Pulmonary artery endothelial cell (primary cell): Measurements from ENCODE around the gene COQ2. TPM values are rescaled to one million over a fixed set of nuclear protein-coding genes. Genes with fewer than 3 reads are reported as not detected.
"Not testable (repeated sequence)": the region's sequence is repeated elsewhere in the genome, so short reads cannot be mapped to it uniquely, and the experiment has no call there.

Experiments used
- DNase-seq: peaks from one replicate; pipeline ENCODE4 v3.0.0-alpha.2; 2011; ENCODE audit warnings: low read depth, low spot score
- total RNA-seq: library from RNA; depleted of rRNA; stranded (reverse); fragments of >200 nt; gene quantifications from 2 replicates; pipeline ENCODE4 v1.2.3, GENCODE V29; 2014

COQ2 gene
- total RNA-seq, 1 donor from 2014 or later: 18.6 TPM

- no peak for DNase-seq
Observed at GRCh38 chr4:83250687-83251446, 33.7 kb downstream of the COQ2 start.

DNA sequence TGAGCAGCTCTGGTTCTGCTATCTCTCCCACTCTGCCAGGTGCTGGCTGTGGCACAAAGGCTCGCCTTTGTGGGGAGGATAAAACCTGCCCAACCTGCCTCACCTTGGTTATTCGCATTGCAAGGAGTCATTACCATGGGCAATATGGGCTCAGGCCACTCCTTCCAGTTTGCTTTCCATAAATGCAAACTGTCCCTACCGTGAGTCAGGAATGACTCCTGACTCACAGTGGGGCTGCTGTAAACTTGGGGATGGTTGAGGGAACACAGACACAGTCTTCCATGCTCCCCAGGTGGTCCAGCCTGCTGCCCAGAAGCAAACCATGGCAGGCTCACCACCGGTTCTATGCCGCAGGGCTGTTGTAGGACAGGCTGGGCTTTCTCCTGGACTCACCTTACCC, 36.1 kb downstream of the COQ2 start:
- no peak for DNase-seq

DNA sequence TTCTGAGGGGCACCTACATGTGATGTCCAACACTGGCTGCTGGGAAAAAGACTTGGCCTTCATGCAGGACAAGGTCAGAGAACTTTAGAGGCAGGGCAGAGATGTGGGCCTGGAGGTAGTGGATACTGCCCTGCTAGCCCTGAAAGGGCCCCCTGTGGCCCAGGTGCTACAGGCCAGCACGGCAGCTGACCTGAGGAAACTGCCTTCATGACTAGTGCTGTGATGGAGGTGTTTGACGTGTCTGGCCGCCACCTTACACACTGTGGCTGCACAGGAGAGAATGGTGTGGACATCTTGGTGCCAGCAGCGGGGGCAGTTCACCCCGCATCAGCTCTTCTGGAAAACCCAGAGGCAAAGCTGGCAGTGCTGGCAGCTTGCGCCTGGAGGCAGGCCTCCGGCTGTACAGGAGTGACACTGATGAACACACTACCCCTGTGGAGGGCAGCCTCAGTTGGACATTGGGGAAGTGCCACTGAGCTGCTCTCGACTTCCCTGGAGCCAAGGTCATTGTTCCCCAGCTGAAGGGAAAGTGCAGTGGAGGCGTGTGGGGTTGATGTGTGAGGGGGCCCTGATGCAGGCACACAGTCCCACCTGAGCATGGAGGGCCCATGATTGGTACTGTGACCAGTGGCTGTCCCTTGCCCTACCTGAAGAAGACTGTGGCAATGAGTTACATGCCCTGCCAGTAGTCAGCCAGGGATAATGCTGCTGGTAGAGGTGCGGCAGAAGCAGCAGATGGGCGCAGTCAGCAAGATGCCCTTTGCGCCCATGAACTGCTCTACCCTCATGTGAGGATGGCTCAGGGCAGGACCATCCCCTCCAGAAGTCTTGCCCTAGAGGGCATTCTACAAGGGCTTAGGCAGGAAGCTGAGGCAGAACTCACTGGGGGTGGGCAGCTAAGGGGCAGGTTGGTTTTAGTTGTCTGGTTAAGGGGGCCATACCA, 36.9 kb downstream of the COQ2 start:
- no peak for DNase-seq

- no peak for DNase-seq
Observed at GRCh38 chr4:83241132-83241531, 43.5 kb downstream of the COQ2 start.

DNA sequence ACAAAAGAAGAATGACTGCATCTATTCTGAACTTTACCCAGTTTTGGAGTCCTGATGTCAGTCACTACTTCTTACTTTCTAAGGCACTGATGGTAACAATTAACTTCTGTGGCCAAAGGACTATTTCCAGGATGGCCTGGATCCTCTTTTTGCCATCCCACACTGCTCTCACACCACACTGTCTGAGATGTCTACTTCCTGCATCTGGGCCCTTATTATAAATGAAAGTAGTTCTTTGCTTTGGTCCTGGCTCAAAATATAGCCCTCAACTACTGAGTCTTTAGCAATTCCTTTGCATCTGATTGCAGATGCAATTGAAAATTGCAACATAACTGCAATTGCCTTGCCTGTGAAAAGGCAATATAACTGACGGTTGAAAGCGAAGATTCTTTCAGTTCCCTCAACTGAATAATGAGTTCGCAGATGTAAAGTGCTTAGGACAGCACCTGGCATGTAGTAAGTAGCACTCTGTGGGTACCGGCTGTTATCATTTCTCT, 44.2 kb downstream of the COQ2 start:
- no peak for DNase-seq

- DNase-seq: no peak
Observed at GRCh38 chr4:83238393-83239248, 46.0 kb downstream of the COQ2 start.

- DNase-seq: no peak
Observed at GRCh38 chr4:83237591-83237990, 47.0 kb downstream of the COQ2 start.

DNA sequence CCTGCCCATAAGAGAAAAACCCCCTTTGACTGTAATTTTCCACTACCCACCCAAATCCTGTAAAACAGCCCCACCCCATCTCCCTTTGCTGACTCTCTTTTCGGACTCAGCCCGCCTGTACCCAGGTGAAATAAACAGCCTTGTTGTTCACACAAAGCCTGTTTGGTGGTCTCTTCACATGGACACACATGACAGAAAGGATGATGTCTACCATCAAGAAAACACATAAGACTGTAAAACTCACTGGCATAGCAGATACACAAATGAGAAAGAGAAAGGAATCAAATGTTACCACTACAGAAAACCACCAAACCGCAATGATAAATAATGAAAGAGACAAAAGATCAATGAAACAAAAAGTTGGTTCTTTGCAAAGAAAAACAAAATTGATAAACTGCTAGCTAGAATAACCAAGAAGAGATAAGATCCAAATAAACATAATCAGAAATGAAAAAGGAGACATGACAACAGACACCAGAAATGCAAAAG, 48.9 kb downstream of the COQ2 start:
- DNase-seq: not testable (repeated sequence)

- no peak for DNase-seq
Observed at GRCh38 chr4:83234902-83235644, 49.5 kb downstream of the COQ2 start.

- not testable (repeated sequence) for DNase-seq
Observed at GRCh38 chr4:83234387-83234786, 50.2 kb downstream of the COQ2 start.

GRCh38 chr4:83232082-83232481, 52.5 kb downstream of the COQ2 start:
- no peak for DNase-seq

GRCh38 chr4:83231620-83232076, 53.0 kb downstream of the COQ2 start:
- no peak for DNase-seq

DNA sequence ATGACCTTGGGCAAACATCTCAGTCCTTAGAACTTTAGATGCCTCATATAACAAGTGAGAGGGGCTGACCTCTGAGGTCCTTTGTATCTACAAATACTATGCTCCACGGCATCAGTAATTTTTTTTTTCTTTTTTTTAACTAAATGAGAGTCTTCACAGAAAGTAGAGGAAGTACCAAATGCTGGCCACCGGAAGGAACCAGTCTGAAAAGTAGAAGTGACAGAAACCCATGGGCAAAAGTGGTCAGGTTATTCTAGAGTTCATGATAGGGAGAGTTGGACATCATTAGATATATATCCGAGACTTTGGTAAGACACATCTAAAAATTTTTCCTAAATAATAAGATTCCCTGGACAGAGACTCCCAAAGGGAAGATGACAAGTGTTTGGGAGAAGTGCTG, 53.7 kb downstream of the COQ2 start:
- DNase-seq: no peak

DNA sequence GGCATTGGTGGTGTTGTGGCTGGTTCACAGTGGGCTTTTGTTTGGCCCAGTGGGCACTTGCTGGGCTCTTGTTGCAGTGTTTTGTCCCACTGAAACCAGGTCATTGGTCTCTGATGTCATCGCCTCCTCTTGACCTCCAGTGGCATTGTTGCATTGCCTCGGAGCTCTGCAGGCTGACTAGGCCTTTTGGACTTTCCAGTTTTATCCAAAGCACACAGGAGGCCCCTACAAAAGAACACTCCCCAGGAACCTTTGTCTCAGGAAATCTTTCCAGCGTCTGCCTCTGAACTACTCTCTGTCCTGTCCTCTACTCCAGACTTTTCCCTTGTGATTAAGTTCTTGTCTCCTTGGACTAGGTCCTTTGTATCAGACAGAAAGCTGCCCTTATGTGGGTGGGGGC, 54.8 kb downstream of the COQ2 start:
- no peak for DNase-seq

DNA sequence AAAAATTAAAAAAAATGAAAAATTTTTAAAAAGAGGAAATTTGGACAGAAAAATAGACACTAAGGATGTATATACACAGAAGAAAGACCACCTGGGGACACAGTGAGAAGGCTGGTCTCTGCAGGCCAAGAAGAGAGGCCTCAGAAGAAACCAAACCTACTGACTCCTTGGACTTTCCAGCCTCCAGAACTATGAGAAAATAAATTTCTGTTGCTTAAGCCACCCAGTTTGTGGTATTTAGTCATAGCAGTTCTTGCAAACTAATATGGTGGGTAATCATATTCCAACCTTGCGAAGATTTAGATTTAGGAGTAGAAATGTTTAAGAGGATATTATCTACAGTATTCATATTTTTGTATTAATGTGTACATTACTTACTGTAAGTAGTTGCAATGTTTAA, 56.4 kb downstream of the COQ2 start:
- no peak for DNase-seq

DNA sequence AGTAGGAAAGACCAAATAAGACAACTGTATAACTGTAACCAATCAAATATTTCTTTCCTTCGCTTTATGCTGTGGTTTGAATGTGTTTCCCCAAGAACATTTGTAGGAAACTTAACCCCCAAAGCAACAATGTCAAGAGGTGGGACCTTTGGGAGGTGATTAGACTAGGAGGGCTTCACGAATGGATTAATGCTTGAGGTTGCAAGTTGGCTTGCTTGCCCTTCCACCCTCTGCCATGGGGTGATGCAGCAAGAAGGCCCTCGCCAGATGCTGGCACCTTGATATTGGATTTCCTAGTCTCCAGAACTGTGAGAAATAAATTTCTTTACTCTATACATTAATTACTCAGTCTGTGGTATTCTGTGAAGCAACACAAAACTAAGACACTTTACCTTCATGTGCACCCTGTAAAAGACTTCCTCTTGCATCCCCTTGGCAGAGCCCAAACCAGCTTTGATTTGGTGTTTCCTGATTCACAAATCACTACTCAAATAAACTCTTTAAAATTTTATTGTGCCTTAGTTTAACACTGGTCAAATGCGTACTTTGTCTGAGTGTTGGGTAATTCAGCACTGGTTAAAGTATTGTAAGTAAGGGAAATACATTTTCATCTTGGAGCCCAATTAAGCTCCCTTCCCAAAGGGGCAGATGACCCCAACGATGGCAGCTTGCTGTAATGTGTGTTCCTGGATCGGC, 59.9 kb downstream of the COQ2 start:
- DNase-seq: no peak

GRCh38 chr4:83223781-83224180, 60.8 kb downstream of the COQ2 start:
- DNase-seq: no peak

GRCh38 chr4:83221897-83222441, 62.6 kb downstream of the COQ2 start:
- no peak for DNase-seq
